Activated effector memory CD4-positive, alpha-beta T cell treated with Interleukin-2 at 50 U/mL for 16 hours (primary cell): Measurements from ENCODE around the gene TSPAN14.
"Not testable (repeated sequence)": the region's sequence is repeated elsewhere in the genome, so short reads cannot be mapped to it uniquely, and the experiment has no call there.

Source experiments
- DNase-seq: peaks from one replicate; pipeline ENCODE4 v3.0.0-alpha.2; 2020

Gene TSPAN14

GRCh38 chr10:80530251-80530650, 76.1 kb downstream of the TSPAN14 start:
- peak; percentile 27 for DNase-seq

- no peak for DNase-seq
These were observed 76.7 kb downstream of the TSPAN14 start for GRCh38 chr10:80530816-80531215.

- DNase-seq, result no peak
These were observed 78.5 kb downstream of the TSPAN14 start for GRCh38 chr10:80532571-80532970.

GRCh38 chr10:80534059-80534458, 79.9 kb downstream of the TSPAN14 start:
- DNase-seq, result not testable (repeated sequence)

GRCh38 chr10:80534646-80535045, 80.5 kb downstream of the TSPAN14 start:
- not testable (repeated sequence) for DNase-seq

- peak; percentile 65 for DNase-seq
These were observed 81.7 kb downstream of the TSPAN14 start for GRCh38 chr10:80535671-80536360.

- no peak for DNase-seq
These were observed 82.3 kb downstream of the TSPAN14 start for GRCh38 chr10:80536361-80536835.

GRCh38 chr10:80537086-80537735, 83.1 kb downstream of the TSPAN14 start:
- DNase-seq, result no peak

- DNase-seq, result no peak
These were observed 83.8 kb downstream of the TSPAN14 start, which contains the start of gene SH2D4B for GRCh38 chr10:80537736-80538480. TSS of gene SH2D4B (plus strand) at chr10:80537902. CDS start at chr10:80538332, 430 bp downstream.

GRCh38 chr10:80538481-80539185, 84.5 kb downstream of the TSPAN14 start:
- no peak for DNase-seq

GRCh38 chr10:80539421-80540031, 85.4 kb downstream of the TSPAN14 start:
- DNase-seq, result no peak

- no peak for DNase-seq
These were observed 86.0 kb downstream of the TSPAN14 start for GRCh38 chr10:80540136-80540535.

GRCh38 chr10:80540618-80540980, 86.5 kb downstream of the TSPAN14 start:
- DNase-seq, result no peak

GRCh38 chr10:80540981-80541750, 87.1 kb downstream of the TSPAN14 start:
- DNase-seq, result no peak

GRCh38 chr10:80542053-80542452, 87.9 kb downstream of the TSPAN14 start:
- DNase-seq, result no peak

GRCh38 chr10:80542652-80543318, 88.7 kb downstream of the TSPAN14 start:
- no peak for DNase-seq

- DNase-seq, result not testable (repeated sequence)
These were observed 89.2 kb downstream of the TSPAN14 start for GRCh38 chr10:80543319-80543672.

GRCh38 chr10:80544316-80544953, 90.3 kb downstream of the TSPAN14 start:
- DNase-seq, result no peak

GRCh38 chr10:80545258-80545881, 91.3 kb downstream of the TSPAN14 start:
- DNase-seq, result no peak

- DNase-seq, result no peak
These were observed 98.1 kb downstream of the TSPAN14 start for GRCh38 chr10:80552151-80552646.
